ENCODE results near the gene RBM28. TPM values are rescaled to one million over a fixed set of nuclear protein-coding genes. Genes with fewer than 3 reads are reported as not detected.
"Not testable (repeated sequence)": the region's sequence is repeated elsewhere in the genome, so short reads cannot be mapped to it uniquely, and the experiment has no call there.

The RBM28 gene
- total RNA-seq, 4 donors from 2014 or later, result 14.4 to 226 (median 44.0) TPM

GRCh38 chr7:128281605-128282380, 61.9 kb downstream of the RBM28 start:
- no peak overlapping the region for H3K4me3 ChIP-seq
- H3K27me3 ChIP-seq, result no peaks in the 10 kb centered on the region
- TF ChIP-seq POLR2A (IDR thresholded peaks at IDR 0.05) (no peak), CTCF (IDR thresholded peaks at IDR 0.05) (no peak)
- peaks cover 0 to 7% of the 10 kb centered on the region in 2 donors for H3K9me3 ChIP-seq
- no peak overlapping the region for H3K27ac ChIP-seq
- no peaks in the 10 kb centered on the region for H3K36me3 ChIP-seq
- no peaks in the 10 kb centered on the region for H3K4me1 ChIP-seq
- no peak for DNase-seq
- intact Hi-C loops (cut with DNase I; ENCODE audit: low total_unique reads), result no loop called here

- H3K9me3 ChIP-seq; H3K36me3 ChIP-seq; H3K27ac ChIP-seq; intact Hi-C loops (cut with DNase I; ENCODE audit: low total_unique reads); DNase-seq; H3K4me3 ChIP-seq; H3K27me3 ChIP-seq; H3K4me1 ChIP-seq: not testable (repeated sequence)
These were observed 63.3 kb downstream of the RBM28 start for GRCh38 chr7:128280451-128280850.

GRCh38 chr7:128279124-128279713, 64.5 kb downstream of the RBM28 start:
- no peak for DNase-seq
- TF ChIP-seq POLR2A (IDR thresholded peaks at IDR 0.05), result no peak
- TF ChIP-seq CTCF (IDR thresholded peaks at IDR 0.05), result no peak
- H3K4me3 ChIP-seq, result no peak overlapping the region
- H3K36me3 ChIP-seq, result no peaks in the 10 kb centered on the region
- H3K4me1 ChIP-seq, result no peaks in the 10 kb centered on the region
- intact Hi-C loops (cut with DNase I; ENCODE audit: low total_unique reads), result no loop called here
- H3K27me3 ChIP-seq, result no peaks in the 10 kb centered on the region
- H3K27ac ChIP-seq, result no peak overlapping the region
- H3K9me3 ChIP-seq, result peaks cover 0 to 7% of the 10 kb centered on the region in 2 donors

DNA sequence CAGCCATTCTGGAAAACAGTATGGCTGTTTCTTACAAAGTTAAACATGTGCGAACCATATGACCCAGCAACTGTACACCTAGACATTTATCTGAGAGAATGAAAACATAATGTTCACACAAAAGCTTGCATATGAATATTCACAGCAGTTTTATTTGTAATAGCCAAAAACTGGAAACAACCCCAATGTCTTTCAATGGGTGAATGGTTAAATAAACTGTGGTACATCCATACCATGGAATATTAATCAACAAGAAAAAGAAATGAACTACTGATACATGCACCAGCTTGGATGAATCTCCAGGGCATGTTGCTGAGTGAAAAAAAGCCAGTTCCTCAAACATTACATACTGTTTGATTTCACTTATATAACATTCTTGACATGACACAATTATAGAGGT, 65.3 kb downstream of the RBM28 start:
- TF ChIP-seq CTCF (IDR thresholded peaks at IDR 0.05) (no peak), POLR2A (IDR thresholded peaks at IDR 0.05) (no peak)
- Histone ChIP-seq H3K4me3 (no peak overlapping the region), H3K9me3 (peaks cover 0 to 7% of the 10 kb centered on the region in 2 donors), H3K27ac (no peak overlapping the region), H3K27me3 (no peaks in the 10 kb centered on the region), H3K4me1 (no peaks in the 10 kb centered on the region), H3K36me3 (no peaks in the 10 kb centered on the region)
- no peak for DNase-seq
- intact Hi-C loops (cut with DNase I; ENCODE audit: low total_unique reads), result no loop called here

DNA sequence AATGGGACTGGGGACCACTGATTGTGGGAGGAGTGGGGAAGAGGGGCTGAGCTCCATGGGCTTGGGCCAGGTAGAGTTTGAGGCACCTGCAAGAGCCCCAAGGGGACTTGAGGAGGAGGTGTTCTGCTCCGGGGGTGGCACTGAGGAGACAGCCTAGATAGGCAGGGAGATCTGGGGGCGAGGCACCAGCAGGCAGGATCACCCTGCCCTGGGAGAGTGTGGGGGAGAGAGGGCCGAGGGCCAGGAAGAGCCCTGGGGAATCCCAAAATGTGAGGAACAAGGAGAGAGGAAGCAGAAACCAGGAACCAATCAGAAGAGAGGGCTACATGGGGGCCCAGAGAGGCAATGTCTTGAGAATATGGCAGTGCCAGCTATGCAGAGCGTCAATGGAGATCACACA, 68.0 kb downstream of the RBM28 start:
- TF ChIP-seq POLR2A (IDR thresholded peaks at IDR 0.05) (no peak), CTCF (IDR thresholded peaks at IDR 0.05) (no peak)
- intact Hi-C loops (cut with DNase I; ENCODE audit: low total_unique reads), result no loop called here
- no peaks in the 10 kb centered on the region for H3K27me3 ChIP-seq
- H3K27ac ChIP-seq, result no peak overlapping the region
- no peak for DNase-seq
- no peaks in the 10 kb centered on the region for H3K4me1 ChIP-seq
- no peak overlapping the region for H3K4me3 ChIP-seq
- peaks cover 0 to 7% of the 10 kb centered on the region in 2 donors for H3K9me3 ChIP-seq
- H3K36me3 ChIP-seq, result no peaks in the 10 kb centered on the region
